ENCODE results near the gene ZNF148. TPM values are rescaled to one million over a fixed set of nuclear protein-coding genes. Genes with fewer than 3 reads are reported as not detected.
A peak's percentile ranks its signal among the peaks of the same experiment; 100 is the strongest.
"Not testable (repeated sequence)": the region's sequence is repeated elsewhere in the genome, so short reads cannot be mapped to it uniquely, and the experiment has no call there.

ZNF148 gene
- total RNA-seq, 1 experiment from 2014 or later = 21.5 TPM

DNA sequence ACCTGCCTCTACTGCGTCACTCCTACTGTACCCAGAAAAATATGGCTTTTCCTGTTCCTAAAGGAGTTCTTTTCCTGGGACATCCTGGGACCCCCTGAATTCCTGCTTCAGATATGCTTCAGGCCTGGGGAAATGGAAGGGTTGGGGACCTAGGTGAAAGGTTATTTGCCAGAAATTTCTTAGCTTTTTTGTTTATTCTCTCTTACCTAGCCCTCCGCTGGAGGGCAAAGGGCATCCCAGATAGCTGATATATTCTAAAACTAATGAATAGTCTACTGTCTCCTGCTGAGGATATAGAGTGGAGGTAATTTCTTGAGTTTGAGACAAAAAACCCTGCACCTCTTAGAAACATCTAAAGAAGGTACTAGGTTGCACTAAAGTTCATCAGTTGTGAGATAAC is 3.6 kb upstream of the ZNF148 start:
- in situ Hi-C loops (cut with HindIII; ENCODE audit: low sequenced_read_pairs) = no loop called here
- no peak for DNase-seq (ENCODE audit: low spot score)

DNA sequence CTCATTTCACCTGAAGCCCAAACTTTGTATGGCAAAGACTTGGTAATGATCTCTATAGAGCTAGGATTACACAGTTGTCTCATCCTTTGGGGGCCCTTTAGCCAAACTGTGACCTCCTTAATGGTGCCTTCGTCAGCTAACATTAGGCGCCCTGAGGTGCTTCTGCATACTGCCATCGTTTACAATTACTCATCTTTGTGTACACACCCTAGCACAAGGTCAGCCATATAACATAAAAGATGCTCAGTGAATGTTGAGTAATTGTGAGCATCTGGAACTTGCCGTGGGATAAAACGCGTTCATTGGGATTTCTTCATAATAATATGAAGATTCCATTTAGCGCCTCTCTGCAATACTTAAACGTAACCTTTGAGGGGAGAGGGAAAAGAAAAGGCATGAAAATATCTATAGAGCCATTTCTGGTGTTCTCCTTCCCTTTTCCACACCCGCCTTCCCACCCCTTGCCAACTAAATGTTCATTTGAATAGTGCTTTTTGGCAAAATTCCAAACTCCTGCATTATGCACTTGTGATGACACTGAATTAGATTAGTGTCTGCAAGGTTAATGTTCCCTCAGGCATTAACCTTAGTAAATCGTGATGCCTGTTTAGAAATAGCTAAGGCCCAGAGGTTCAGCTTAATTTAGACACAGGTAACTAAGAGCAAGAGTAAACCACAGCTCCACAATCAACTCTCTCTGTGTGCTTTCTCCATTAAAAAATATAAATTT is 990 bp upstream of the ZNF148 start:
- in situ Hi-C loops (cut with HindIII; ENCODE audit: low sequenced_read_pairs) = no loop called here
- DNase-seq (ENCODE audit: low spot score) = no peak

- in situ Hi-C loops (cut with HindIII; ENCODE audit: low sequenced_read_pairs) = no loop called here
- DNase-seq (ENCODE audit: low spot score) = peak; percentile 42
Observed at GRCh38 chr3:125374501-125374995, 577 bp downstream of the ZNF148 start.

- in situ Hi-C loops (cut with HindIII; ENCODE audit: low sequenced_read_pairs) = no loop called here
- DNase-seq (ENCODE audit: low spot score) = no peak
Observed at GRCh38 chr3:125367403-125368230, 7.5 kb downstream of the ZNF148 start.

- in situ Hi-C loops (cut with HindIII; ENCODE audit: low sequenced_read_pairs) = no loop called here
Observed at GRCh38 chr3:125366132-125366531, 9.0 kb downstream of the ZNF148 start.

DNA sequence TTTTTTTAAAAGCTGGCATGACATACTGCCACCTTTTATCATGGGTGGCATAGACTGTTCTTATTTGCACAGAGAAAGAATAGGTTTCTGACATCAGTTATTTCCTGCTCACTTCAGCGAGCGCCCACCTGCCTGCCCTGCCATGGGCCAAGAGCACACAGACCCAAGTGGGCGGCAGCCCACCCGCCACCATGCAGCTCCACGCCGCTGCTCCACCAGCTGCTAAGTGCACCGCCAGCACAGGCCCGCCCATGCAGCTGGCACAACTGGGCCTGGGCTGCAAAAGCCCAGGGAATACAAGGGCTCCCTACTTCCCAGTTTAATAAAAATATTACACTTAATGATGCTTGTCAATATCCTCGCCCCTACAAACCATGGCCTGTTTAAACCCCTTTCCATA is 15.4 kb downstream of the ZNF148 start:
- DNase-seq (ENCODE audit: low spot score) = no peak

More at GRCh38 chr3:125366132-125366531, 9.0 kb downstream of the ZNF148 start:
- DNase-seq (ENCODE audit: low spot score) = no peak

DNA sequence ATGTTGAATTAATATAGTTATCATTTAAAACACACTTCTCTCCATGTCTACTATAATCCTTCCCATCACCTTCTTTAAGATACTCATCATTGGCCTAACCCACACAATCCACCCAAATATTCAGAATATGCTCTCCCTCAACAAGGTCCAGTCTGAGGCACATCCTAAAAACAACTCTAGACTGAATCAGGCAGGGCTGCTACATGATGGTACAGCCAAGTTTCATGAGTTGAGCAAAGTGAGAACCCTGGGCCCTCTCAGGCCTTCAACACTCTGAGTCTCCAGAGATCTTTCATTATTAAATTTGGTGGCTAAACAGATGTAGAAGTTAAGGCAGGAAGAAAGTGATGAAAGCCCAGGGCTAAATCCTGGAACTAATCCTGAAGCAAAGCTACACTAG is 16.2 kb downstream of the ZNF148 start:
- in situ Hi-C loops (cut with HindIII; ENCODE audit: low sequenced_read_pairs) = no loop called here
- no peak for DNase-seq (ENCODE audit: low spot score)

More for the DNA sequence above, 15.4 kb downstream of the ZNF148 start:
- in situ Hi-C loops (cut with HindIII; ENCODE audit: low sequenced_read_pairs) = no loop called here

DNA sequence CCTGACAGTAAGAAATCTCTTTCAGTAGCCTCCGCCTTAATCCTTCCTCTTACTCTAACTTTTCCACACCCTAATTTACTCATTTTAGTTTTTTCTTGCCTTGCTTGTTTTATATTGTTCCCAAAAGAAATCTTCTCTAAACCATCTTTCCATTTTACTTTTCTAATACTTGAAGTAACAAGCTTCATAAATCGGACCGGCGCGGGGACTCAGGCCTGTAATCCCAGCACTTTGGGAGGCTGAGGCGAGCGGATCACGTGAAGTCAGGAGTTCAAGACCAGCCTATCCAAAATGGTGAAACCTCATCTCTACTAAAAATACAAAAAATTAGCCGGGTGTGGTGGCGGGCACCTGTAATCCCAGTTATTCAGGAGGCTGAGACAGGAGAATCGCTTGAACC is 17.3 kb downstream of the ZNF148 start:
- in situ Hi-C loops (cut with HindIII; ENCODE audit: low sequenced_read_pairs) = no loop called here
- no peak for DNase-seq (ENCODE audit: low spot score)

- DNase-seq (ENCODE audit: low spot score) = peak; percentile 18
- in situ Hi-C loops (cut with HindIII; ENCODE audit: low sequenced_read_pairs) = no loop called here
Observed at GRCh38 chr3:125357032-125357658, 18.0 kb downstream of the ZNF148 start.

- no peak for DNase-seq (ENCODE audit: low spot score)
- in situ Hi-C loops (cut with HindIII; ENCODE audit: low sequenced_read_pairs) = no loop called here
Observed at GRCh38 chr3:125356140-125357026, 18.7 kb downstream of the ZNF148 start.

DNA sequence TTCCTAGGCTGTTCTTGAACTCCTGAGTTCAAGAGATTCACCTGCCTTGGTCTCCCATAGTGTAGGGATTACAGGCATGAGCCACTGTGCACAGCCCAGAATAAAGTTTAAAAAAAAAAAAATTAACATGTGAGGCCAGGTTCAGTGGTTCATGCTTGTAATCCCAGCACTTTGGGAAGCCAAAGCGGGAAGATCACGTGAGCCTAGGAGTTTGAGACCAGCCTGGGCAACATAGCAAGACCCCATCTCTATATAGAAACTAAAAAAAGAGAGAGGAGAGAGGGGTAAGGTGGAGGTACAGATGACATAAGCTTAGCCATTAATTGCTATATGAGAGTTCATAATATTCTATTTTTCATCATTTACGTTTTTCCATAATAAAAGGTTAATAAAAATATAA is 21.5 kb downstream of the ZNF148 start:
- no peak for DNase-seq (ENCODE audit: low spot score)
- in situ Hi-C loops (cut with HindIII; ENCODE audit: low sequenced_read_pairs) = no loop called here

DNA sequence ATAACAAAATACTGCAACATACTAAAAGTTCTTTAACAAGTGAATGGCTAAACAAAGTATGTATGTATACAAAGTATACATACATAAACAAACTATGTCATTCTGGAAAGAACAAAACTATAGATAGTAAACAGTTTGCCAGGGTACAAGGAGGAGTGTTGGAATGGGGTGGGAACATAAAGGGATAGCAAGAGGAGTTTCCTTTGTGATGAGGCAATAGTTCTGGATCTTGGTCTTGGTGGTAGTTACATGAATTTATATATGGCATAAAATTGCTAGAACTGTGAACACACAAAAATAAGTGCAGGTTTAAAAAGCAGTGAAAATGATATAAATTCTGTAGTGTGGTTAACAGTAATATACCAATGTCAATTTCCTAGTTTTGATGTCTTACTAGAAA is 22.0 kb downstream of the ZNF148 start:
- in situ Hi-C loops (cut with HindIII; ENCODE audit: low sequenced_read_pairs) = no loop called here
- no peak for DNase-seq (ENCODE audit: low spot score)

DNA sequence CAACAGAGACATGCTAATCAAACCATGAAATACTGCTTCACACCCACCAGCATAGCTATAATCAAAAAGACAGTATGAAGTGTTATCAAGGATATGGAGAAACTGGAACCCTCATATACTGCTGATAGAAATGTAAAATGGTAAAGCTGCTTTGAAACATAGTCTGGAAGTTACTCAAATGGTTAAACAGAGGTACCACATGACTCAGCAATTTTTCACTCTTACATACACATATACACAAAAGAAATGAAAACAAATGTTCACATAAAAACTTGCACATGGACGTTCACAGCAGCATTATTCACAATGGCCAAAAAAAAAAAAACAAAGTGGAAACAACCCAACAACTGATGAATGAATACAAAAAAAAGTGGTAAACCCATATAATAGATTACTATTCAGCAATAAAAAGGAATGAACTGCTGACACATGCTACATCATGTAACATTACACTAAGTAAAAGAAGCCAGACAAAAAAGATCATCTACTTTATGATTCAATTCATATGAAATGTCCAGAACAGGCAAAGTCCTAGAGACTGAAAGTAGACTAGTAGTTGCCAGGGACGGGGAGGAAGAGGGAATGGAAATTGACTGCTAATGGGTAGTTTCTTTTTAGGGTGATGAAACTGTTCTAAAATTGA is 23.2 kb downstream of the ZNF148 start:
- no peak for DNase-seq (ENCODE audit: low spot score)
- in situ Hi-C loops (cut with HindIII; ENCODE audit: low sequenced_read_pairs) = no loop called here

DNA sequence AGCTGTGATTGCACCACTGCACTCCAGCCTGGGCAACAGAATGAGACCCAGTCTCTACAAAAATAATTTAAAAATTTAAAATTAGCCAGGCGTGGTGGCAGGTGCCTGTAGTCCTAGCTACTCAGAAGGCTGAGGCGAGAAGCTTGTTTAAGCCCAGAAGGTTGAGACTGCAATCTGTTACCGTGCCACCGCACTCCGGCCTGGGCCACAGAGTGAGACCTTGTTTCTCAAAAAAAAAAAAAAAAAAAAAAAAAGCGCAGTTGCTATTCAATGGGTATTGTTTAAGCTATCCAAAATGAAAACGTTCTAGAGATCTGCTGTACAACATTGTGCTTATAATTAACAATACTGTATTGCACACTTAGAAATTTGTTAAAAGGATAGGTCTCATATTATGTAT is 24.0 kb downstream of the ZNF148 start:
- in situ Hi-C loops (cut with HindIII; ENCODE audit: low sequenced_read_pairs) = no loop called here
- DNase-seq (ENCODE audit: low spot score) = no peak

DNA sequence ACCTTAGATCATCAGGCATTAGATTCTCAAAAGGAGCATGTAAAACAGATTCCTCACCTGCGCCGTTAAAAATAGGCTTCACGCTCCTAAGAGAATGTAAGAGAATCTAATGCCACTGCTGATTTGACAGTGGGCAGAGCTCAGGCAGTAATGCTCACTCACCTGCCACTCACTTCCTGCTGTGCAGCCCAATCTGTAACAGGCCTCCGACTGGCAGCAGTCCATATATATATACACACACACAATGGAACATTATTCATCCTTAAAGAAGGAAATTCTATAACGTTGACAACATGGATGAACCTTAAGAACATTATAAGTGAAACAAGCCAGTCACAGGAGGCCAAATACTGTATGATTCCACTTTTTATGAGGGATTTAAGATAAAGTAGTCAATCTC is 24.5 kb downstream of the ZNF148 start:
- in situ Hi-C loops (cut with HindIII; ENCODE audit: low sequenced_read_pairs) = no loop called here
- DNase-seq (ENCODE audit: low spot score) = no peak

GRCh38 chr3:125349556-125350165 is 25.5 kb downstream of the ZNF148 start:
- no peak for DNase-seq (ENCODE audit: low spot score)
- in situ Hi-C loops (cut with HindIII; ENCODE audit: low sequenced_read_pairs) = no loop called here

DNA sequence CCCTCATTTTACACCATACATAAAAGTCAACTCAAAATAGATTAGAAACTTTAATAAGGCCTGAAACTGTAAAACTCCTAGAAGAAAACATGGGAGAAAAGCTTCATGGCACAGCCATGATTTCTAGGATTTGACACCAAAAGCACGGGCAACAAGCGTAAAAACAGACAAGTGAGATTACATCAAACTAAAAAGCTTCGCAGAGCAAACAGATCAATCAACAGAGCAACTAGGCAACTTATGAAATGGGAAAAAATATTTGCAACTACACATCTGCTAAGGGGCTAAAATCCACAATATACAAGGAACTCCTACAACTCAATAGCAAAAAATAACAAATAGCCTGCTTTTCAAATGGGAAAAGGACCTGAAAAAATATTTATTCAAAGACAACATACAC is 26.1 kb downstream of the ZNF148 start:
- in situ Hi-C loops (cut with HindIII; ENCODE audit: low sequenced_read_pairs) = no loop called here
- no peak for DNase-seq (ENCODE audit: low spot score)

GRCh38 chr3:125343367-125343766 is 31.8 kb downstream of the ZNF148 start:
- DNase-seq (ENCODE audit: low spot score); in situ Hi-C loops (cut with HindIII; ENCODE audit: low sequenced_read_pairs): not testable (repeated sequence)
